GM13977 (cell line): ENCODE results near the gene STUM.

Experiments used
- DNase-seq: peaks from one replicate; pipeline ENCODE4 v3.0.0; 2012; ENCODE audit warnings: low spot score
- in situ Hi-C: fragments of 300-500 bp; cut with MboI; formaldehyde crosslinking; loops from one replicate; pipeline ENCODE4 v1.12.0; 2022; ENCODE audit warnings: low sequenced_read_pairs, low pct_unique_long_range_greater_than_20kb, mixed read lengths, inconsistent platforms; ENCODE audit not compliant: unreplicated experiment
- TF ChIP-seq, protein P1 (sequence below): IDR thresholded peaks from 2 replicates; pipeline ENCODE4 v1.5.1; 2012; ENCODE audit warnings: mild to moderate bottlenecking, control low read depth; ENCODE audit not compliant: insufficient read depth; ENCODE audit errors: extremely low read depth, missing control alignments

Gene STUM

DNA sequence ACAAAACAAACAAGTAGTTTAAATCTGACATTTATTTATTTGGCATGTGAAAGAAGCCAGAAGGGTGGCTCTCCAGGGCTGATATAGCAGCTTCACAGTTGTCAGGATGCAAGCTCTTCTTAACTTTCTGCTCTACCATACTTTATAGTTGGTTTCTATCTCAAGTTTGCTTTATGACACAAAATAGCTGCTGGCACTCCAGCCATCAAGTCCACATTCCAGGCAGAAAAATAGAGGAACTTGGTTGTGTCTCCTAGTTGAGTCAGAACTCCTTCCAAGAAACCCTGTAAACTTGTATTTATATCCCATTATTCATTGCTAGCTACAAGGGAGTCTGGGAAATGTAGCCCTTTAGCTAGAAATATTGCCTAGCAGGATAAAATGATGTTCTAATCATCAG, 24.0 kb upstream of the STUM start:
- in situ Hi-C loops = no loop called here
- DNase-seq = no peak
- TF ChIP-seq, protein P1, sequence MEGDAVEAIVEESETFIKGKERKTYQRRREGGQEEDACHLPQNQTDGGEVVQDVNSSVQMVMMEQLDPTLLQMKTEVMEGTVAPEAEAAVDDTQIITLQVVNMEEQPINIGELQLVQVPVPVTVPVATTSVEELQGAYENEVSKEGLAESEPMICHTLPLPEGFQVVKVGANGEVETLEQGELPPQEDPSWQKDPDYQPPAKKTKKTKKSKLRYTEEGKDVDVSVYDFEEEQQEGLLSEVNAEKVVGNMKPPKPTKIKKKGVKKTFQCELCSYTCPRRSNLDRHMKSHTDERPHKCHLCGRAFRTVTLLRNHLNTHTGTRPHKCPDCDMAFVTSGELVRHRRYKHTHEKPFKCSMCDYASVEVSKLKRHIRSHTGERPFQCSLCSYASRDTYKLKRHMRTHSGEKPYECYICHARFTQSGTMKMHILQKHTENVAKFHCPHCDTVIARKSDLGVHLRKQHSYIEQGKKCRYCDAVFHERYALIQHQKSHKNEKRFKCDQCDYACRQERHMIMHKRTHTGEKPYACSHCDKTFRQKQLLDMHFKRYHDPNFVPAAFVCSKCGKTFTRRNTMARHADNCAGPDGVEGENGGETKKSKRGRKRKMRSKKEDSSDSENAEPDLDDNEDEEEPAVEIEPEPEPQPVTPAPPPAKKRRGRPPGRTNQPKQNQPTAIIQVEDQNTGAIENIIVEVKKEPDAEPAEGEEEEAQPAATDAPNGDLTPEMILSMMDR = no peak

DNA sequence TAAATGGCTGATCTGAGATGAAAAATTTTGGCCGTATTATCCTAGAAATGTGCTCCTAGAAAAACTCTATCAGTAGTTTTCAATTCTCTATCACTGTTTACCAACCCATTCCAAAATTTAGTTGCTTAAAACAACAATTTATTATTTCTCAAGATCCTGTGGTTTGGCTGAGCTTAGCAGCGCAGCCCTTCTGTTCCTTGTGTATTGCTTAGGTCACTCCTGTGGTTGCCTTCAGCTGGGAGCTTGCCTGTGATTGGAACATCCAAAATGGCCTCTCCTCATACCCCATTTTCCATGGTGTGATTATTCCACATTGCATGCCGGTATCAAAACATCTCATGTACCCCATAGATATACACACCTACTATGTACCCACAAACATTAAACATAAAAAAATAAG, 22.8 kb upstream of the STUM start:
- in situ Hi-C loops = no loop called here
- TF ChIP-seq, protein P1 = no peak
- DNase-seq = no peak

DNA sequence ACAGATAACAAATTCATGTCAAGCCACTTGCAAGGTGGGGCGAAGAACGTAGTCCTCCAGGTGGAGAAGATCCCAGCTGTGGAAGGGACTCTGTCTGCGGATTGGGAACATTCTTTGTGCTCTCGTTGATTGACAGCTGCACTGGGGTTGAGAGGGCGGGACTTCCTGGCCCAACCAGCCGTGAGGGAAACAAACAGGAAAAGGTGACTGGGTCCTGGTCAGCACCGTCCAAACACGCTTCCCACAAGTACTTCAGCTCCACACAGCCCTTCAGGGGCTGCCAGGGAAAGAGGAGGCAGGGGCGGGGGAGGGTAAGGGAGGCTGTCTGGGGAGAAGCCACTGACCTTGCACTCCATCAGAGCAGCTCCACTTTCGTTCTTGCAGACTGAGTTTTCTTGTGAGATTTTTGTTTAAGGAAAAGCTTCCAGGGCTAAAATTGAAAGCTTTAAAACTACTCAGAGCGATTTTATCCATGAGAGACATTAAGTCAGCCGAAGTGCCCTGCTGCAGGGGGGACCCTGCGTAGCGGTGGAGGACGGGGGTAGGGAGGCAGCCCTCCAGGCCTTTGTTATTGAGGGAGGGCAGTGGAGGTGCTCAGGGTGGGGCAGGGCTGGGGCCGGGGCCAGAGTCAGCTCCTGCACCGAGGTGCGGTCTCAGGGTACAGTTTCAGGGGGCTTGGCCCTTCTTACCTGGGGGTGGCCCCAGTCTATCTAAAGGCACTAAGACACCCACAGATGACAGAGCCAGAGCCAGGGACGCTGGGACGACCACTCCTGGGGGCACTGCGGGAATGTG, 21.6 kb upstream of the STUM start:
- DNase-seq = no peak
- in situ Hi-C loops = no loop called here
- TF ChIP-seq, protein P1 = no peak

DNA sequence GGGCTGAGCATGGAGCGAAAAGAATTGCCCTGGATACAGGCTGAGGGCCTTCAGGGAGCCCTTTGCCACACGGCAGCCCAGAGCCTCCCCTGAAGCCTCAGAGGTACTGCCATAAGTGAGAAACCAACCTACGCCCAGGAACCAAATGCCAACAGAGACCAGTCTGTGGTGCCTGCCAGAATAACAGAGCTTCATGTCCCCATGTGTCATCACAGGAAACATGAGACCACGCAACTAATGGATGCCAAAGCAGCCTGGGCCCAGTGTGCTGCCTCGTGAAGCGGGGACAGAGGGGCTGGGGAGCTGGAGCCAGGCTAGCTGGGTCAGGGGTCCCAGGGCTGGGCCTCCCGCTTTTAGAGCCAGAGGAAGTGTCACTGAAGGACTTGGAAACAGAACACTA, 18.7 kb upstream of the STUM start:
- TF ChIP-seq, protein P1 = no peak
- in situ Hi-C loops = no loop called here
- no peak for DNase-seq

DNA sequence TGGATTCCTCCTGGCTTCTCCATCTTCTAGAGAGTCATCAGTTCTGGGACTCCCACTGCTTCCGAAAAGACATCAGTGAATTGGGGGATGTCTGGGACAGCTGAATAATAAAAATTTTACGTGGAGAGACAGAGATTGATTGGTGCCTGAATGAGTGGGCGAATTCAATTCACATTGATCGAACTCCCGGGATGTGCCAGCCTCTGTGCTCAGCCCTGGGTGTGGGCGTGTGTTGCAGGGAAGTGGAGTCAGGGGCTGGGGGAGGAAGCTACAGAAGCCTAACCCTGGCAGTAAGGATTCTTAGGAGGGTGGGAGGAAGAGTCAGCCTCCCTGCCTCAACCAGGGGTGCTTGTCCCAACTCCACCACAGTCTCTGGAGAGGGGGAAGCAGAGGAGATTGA, 18.0 kb upstream of the STUM start:
- TF ChIP-seq, protein P1 = no peak
- in situ Hi-C loops = no loop called here
- DNase-seq = no peak

DNA sequence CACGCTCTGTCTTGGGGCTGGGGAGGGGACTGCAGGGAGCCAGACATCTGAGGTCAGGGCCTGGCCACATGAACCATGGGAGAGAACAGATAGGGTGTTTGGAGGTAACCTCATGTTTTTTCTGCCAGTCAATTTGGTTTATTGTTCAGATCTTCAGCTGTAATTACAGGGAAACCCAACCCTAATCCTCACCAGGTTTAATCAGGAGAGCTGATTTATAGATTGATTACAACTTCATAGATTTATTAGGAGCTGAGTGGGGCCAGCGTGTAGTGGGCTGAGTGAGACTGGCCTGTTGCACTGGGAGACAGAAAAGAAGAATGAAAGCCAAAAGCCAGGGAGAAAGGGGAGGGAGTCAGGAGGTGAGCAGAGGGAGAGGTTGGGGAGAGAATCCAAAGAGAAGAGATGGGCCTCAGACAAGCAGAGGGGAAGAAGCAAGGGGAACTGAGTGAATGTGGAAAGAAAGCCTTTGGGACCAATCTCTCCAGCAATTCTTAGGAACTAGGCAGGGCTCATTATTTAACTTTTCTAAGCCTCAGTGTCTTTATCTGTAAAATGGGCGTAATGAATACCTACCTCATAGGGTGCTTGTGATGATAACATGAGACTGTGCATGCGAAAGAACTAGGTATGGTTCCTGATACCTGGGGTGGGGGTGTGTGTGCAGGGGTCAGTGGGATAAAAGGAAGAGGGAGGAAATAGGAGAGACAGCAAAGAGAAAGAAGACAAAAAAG, 17.0 kb upstream of the STUM start:
- in situ Hi-C loops = no loop called here

More for the DNA sequence above, 17.0 kb upstream of the STUM start:
- TF ChIP-seq, protein P1 = no peak
- no peak for DNase-seq
